Sciatic nerve (tissue), 2 donors: ENCODE data around the gene TNFAIP8L2. TPM values are rescaled to one million over a fixed set of nuclear protein-coding genes. Genes with fewer than 3 reads are reported as not detected.

Experiments used
- ATAC-seq: fragments of 200-7000 bp; cut with Tn5 transposase; one replicate; pipeline ENCODE4 v1.9.1; 2020; ENCODE audit warnings: mild to moderate bottlenecking, moderate library complexity
- DNase-seq: peaks from one replicate; pipeline ENCODE4 v3.0.0-alpha.2; 2020; ENCODE audit warnings: low spot score
- intact Hi-C: fragments of 100-400 bp; cut with DNase I; formaldehyde crosslinking; loops from one replicate; pipeline ENCODE4 v1.14.2; 2022
- total RNA-seq: library from RNA; stranded (reverse); fragmentation: NEBNext Ultra II Directional; extraction: Animal tissue kit (Norgen Biotek cat#: 25700); gene quantifications from one replicate; pipeline ENCODE4 v1.2.1, GENCODE V29; 2021
- donor health status: DM: no; HTN: no; CAD: no.
- donor health status: DM: no; HTN: no; CAD: no.

Gene TNFAIP8L2
- total RNA-seq, 1 donor from 2014 or later: 3.9 TPM

DNA sequence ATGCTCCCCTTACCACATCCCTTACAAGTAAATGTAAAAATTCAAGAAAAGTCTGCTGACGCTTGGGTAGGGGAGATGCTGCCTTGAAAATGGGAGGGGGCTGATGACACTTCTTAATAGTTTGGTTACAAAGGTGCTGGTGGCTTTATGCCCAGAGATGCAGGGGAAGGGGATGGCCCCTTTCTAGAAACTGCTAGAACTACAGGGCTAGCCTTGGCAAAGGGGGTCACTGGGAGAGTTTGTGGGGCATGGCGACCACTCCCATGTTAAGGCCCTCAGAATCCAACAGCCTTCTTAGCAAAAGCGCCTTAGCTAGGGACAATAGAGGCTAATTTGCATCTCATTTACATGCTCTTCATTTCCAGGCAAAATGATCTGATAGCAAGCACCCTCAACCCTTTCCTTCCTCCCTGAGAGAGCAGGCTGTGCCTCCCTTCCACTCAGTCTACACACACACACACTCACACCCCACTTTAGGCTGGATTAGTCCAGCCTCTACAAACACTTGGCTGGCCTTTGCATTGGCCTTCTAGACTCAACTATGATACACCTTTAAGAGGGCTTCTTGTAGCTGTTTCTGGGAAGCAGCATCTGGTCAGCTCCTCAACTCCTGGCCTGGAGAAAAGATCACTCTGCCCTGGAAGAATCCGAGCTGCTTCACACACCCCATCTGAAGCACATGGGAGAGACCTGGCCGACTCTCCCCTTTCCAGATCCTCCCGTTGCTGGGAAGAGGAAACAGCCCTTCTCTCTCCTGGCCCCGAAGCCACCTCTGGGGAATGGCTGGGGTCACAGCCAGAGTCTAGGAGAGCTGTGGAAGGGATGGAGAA lies 11.8 kb upstream of the TNFAIP8L2 start:
- ATAC-seq: no peak
- no peak for DNase-seq
- intact Hi-C loops: no loop called here

DNA sequence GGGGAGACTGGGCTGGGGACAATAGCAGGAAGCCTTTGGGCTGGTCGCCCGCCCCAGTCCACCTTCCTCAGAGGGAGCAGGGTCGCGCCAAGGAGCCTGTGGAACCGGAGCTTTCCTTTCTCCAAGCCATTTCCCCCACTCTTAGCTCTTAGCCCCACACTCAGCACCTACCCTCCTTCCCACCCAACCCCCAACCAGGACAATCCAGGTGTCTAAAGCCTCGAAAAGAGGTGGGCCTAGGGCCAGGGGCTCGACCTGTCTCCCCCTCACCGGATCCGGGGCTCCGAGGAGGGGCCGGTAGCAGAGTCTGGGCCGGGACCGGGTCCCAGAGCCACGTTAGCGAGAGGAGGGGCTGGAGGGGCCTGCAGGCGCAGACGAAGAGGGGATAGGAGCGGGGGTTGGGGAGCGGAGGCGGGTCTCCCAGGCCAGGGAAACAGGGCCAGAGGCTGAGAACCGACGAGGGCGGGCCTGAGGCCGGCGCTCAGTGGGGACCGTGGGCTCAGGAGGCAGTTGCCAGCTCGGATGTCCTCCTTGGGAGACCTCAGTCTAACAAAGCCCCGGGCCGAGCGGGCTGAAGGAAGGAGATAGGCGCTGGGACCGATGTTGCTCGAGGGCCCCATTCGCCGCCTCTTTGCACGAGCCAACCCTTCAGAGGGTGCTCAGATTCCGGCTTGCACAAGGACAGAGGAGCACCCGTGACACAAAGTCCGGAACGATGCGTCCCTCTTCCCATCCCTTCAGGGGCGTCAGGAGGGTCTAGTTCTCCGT lies 11.0 kb upstream of the TNFAIP8L2 start:
- intact Hi-C loops: no loop called here
- peak; percentile 65 for DNase-seq
- ATAC-seq: peak; percentile 23

DNA sequence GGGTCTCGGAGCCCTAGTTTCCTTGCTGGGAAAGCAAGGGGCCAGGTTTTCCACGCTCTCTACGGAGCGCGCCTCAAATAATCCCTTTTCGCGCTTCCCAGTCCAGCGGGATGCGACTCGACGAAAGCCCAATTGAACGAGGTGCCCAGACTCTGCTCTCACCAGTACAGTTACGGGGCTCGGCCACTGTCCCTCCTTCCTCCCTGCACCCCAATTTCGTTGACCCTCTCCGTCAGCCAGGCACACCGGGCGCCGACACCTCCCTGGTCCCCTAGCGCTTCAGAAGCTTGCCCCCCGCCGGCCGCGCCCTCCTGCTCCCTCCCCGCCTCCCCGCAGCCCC lies 10.4 kb upstream of the TNFAIP8L2 start:
- intact Hi-C loops: no loop called here
- no peak for DNase-seq
- peak; percentile 23 for ATAC-seq

DNA sequence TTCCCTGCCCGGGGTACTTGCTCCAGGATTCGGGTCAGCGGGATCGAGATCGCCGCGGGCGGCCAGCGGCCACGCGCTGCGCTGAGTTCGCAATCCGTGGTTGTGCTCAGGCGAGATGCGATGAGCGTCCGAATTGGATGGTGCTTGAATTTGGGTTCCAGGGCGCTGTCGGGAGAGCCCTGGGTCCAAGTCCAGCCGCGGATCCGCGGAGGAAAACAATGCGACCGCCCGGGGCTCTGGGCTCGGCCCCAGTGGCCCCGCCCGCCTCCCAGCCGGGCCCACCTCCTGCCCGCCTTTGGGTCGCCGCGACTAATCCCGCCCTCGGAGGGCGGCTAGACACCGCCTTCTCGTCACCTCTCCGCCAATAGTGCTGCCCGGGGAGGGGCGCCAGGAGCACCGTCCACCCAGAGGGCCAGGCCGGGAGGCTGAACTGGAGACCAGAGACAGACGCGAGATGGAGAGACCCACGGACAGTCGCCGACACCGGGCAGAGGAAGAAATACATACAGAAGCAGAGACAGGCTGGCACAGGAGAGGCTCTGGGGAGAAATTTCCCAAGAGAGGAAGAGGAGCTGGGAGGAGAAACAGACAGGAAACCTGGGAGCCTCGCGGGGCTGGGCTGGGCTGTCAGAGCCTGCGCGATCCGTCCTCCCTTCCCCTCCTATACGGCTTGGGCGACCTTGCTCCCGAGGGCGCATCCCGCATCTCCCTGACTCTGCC lies 9.9 kb upstream of the TNFAIP8L2 start, which contains the start of gene SEMA6C:
Gene SEMA6C (minus strand): TSS at position 220 of the 720 bp plus-strand sequence. CDS start 4,010 bp downstream, outside the sequence.
- intact Hi-C loops: no loop called here

DNA sequence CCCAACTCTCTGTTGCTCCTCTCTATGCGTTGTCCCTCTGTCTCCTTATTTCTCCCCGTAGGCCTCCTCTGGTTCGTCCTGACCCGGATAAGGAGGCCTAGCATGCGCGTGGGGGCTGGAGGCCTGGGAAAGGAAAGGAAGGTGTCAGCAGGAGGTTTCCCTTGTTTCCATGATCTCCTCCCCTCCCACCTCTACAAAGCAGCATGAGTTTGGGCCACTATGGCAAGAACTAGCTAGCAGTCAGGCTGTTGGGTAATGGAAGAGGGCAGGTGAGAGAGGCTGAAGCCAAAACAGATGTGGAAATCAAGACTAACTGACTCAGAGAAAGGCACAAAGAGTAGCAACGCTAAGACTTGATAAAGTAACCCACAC lies 9.3 kb upstream of the TNFAIP8L2 start:
- intact Hi-C loops: no loop called here
- no peak for ATAC-seq
- DNase-seq: no peak

More for the DNA sequence above, 9.9 kb upstream of the TNFAIP8L2 start, which contains the start of gene SEMA6C:
- DNase-seq (peak; percentile 97), ATAC-seq (peak; percentile 98)

DNA sequence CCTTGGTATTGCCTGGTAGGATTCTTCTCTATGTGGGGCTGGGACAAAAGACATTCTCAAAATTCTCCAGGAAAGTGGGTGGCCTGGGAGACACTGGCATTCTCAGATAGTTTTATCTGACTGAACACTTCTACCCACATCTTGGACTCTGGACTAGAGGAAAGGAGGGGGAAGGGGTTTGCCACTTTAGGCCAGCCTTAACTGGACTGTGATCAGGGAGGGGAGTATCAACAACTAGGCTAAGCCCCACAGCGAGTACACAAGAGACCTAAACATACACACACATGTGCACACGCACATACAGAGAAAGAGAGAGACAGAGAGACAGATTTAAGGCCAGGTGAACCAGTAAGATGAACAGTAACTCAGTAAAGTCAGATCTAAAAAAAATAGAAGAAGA lies 8.8 kb upstream of the TNFAIP8L2 start:
- no peak for ATAC-seq
- DNase-seq: no peak
- intact Hi-C loops: no loop called here

DNA sequence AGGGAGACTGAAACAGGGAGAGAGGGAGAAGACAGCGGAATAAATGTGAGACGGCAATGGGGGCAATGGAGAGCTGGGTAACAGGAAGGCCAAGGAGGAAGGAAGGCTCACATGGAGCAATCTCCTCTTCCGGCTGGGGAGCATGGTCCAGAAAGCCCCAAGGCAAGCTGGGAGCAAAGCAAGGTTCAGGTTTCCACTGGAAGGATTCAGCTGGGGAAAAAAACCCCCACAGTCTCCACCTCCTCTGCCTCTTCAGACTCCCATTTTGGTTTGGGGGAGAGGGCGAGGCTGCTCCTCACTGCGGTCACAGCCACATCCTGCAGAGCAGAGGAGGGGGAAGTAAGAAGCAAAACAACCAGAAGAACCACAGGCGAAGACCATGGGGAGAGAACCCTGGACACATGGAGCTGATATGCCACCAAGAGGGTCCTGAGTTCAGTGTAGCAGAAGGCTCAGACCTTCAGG lies 650 bp downstream of the TNFAIP8L2 start:
- intact Hi-C loops: no loop called here
- ATAC-seq (peak; percentile 32), DNase-seq (no peak)

DNA sequence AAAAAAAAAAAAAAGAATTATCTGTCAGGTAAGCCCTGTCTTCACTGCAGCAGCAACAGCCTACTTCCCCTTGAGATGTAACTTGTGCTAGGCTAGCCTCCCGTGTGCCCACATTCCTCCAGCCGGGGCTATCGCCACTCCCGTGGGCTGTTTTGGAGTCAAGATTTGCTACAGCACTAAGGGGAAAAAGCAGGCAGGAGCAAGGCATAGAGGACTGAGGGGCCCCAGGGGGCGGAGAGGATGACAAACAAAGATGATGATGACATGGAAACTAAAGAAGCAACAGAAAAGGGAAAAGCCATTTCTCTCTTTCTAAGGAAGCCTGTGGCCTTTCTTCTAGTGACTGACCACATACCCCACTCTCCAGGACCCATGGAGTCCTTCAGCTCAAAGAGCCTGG lies 1.9 kb downstream of the TNFAIP8L2 start:
- ATAC-seq: no peak
- no peak for DNase-seq
- intact Hi-C loops: no loop called here

DNA sequence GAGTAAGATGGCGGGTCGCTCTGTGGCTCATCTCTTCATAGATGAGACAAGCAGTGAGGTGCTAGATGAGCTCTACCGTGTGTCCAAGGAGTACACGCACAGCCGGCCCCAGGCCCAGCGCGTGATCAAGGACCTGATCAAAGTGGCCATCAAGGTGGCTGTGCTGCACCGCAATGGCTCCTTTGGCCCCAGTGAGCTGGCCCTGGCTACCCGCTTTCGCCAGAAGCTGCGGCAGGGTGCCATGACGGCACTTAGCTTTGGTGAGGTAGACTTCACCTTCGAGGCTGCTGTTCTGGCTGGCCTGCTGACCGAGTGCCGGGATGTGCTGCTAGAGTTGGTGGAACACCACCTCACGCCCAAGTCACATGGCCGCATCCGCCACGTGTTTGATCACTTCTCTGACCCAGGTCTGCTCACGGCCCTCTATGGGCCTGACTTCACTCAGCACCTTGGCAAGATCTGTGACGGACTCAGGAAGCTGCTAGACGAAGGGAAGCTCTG lies 2.4 kb downstream of the TNFAIP8L2 start:
- DNase-seq (no peak), ATAC-seq (peak; percentile 2)
- intact Hi-C loops: no loop called here

DNA sequence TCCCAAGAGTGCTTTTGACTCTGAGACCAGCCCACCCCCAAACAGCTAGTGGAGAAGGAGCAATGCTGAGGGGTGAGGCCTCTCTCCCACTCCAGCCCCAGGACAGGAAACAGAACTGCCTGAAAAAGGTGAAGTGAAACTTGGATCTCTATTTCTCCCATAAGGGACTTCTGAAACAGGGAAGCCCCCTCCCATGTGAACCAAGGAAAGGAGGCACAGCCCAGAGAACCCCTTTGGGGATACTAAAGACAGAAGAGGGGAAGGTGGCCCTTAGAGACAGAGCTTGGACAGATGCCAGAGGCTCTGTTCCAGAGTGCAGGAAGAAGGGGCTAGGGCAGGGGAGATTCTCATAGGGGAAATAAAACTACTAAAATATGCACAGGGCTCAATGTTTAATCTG lies 2.9 kb downstream of the TNFAIP8L2 start:
- DNase-seq (no peak), ATAC-seq (no peak)
- intact Hi-C loops: no loop called here

DNA sequence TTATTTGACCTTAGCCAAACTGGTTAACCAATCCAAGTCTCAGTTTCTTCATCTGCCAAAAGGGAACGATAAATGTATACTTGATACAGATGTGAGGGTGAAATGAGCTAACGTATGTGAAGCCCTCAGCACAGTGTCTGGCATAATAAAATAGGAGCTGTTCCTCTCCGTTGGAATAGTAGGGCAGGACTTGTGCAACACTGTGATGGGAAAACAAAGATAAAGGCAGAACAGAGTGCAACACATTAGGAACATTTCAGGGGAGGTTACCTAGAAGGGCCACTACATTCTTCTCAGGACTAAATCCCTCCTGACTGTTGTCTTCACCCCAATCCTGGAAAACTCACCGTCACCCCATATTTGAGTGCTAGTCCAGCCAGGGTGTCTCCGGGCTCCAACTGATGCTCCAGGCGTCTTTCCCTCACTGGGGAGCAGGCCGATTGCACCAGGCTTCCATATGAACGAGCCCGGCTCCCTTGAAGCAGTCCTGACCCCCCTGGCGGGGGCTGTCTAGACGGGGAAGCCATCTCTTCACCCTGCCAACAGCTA lies 8.4 kb downstream of the TNFAIP8L2 start:
- intact Hi-C loops: no loop called here
- DNase-seq: no peak
- ATAC-seq: peak; percentile 27

DNA sequence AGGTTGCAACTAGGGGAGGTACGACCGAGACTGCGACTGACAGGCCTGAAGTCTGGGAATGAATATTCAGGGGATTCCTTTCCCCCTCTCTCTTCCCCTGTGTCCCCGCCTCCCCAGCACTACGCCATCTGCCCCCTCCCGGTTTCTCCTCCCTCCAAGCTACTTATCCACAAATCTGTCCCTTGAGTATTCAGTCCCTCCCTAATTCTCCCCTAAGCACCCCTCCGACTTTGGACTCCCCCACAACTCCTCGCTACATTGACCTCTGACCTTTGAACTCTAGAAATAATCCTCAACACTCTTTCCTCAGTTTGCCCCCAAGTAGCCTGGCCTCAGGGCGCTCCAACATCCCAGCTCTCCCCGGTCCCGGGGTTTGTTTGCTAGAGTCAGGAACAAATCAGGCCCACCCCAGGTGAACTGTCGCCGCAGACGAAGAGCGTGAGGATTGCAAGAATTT lies 8.9 kb downstream of the TNFAIP8L2 start:
- DNase-seq: peak; percentile 77
- peak; percentile 80 for ATAC-seq
- intact Hi-C loops: no loop called here

DNA sequence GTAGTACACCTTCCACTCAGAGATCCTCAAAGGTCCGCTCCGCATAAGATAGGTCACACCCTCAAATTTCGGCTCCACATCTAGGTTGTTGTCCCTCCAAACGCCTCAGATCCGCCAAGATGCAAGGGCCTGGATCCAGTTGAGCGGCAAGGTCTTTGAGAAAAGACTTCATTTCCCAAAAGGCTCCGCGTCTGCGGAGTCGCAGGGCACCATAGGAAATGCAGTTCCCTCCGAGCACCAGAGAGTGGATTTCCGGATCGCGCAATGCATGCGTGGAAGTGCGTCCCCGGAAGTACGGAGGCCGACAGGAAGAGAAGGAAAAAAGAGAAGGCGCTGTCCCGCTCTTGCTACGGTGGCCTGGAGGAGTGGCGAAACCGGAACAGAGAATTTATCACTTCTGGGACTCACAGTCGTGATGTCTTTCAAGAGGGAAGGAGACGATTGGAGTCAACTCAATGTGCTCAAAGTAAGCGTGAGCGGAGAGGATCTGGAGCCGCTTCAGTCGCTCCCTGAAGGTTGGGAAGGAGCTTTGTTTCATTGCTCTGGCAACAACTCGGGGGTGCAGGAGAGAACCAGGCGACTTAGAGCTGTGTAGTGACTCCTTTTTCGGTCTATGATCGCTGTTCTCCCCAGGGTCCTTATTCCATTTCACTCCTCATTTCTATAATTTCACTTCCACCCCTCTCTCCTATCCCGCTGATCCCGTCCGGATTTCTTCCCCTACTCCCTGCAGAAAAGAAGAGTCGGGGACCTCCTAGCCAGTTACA lies 9.5 kb downstream of the TNFAIP8L2 start, which contains the start of the genes LYSMD1 and SCNM1:
Gene LYSMD1 (minus strand): TSS at position 165 of the 767 bp plus-strand sequence. CDS start 644 bp downstream, outside the sequence.
Gene SCNM1 (plus strand): TSS at position 407 of the 767 bp plus-strand sequence. CDS start 9 bp downstream, at position 416.
- ATAC-seq (peak; percentile 97), DNase-seq (peak; percentile 98)
- intact Hi-C loops: no loop called here

DNA sequence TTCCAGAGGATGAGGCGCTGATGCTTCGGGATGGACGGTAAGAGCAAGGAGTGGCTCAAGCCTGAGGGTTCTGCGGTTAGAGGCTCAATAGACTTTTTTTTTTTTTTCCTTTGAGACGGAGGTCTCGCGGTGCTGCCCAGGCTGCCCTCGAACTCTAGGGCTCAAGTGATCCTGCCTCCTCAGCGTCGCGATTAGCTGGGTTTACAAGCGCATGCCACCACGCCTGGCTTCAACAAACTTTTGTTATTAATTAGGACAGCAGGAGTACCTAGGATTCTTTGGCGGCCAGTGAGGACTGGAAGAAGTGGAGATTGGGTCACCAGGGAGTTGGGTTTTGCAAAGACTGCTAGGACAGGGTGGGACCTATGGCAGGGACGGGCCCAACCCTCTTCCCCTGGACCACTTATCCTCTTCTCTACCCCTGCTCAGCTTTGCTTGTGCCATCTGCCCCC lies 10.1 kb downstream of the TNFAIP8L2 start:
- DNase-seq (no peak), ATAC-seq (no peak)
- intact Hi-C loops: no loop called here

DNA sequence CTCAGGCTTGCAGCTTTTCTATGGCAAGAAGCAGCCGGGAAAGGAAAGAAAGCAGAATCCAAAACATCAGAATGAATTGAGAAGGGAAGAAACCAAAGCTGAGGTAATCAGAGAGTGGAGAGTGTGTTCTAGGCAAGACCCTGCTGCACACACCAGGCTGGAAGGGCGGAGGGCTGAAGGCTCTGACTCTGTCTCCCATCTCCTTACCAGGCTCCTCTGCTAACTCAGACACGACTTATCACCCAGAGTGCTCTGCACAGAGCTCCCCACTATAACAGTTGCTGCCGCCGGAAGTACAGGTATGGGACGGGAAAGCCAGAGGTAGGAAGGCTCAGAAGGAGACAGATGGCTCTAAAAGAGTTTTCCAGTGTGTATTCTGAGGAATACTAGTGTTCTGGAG lies 10.7 kb downstream of the TNFAIP8L2 start:
- DNase-seq (no peak), ATAC-seq (no peak)
- intact Hi-C loops: no loop called here

DNA sequence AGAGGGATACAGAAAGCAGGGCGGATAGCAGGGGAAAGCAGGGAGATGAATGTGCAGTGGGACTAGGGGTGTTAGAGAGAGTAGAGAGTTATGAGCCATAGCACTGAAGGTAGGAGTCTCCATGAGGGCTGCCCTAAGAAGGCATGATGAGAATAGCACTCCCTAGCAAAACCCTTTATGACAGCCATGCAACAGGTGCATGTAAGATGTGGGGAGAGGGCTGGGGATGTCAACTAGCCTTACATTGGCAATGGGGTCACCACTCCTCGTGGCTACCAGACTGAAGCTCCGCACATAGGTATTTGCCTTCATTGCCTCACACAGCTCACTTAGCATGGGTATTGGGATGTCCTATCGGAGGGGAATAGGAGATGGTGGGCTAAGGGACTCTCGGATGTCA lies 14.7 kb downstream of the TNFAIP8L2 start:
- no peak for ATAC-seq
- no peak for DNase-seq
- intact Hi-C loops: no loop called here

DNA sequence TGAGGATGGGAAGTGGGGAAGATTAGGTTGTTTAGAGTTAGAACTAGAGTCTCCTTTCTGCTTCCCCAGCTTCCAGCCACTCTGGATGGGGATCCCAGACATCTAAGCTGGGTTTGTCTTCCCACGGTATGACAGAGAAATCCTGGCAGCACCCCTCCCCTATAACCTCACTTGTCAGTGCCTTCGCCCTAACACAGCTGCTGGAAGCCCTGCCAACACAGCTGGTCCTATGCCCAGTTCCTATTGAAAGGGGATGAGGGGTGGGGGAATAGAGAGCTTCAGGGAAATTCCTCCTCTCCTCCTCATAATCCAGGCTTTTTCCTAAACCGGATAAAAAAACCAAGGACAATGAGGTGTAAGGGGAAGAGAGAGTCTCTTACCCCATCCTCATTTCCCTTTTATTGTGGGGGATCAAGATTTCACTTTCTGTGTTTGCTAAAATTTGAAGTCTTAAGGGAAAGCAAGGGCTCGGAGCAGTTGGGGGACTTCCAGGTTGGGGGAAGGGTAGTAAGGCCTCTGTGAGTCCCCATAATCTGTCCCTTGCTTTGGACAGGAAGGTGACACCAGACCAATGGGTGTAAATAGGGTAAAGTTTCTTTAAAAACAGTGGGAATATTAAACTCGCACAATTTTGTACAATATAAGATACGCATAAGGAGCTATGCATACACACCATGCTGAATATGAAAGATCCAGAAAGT lies 18.7 kb downstream of the TNFAIP8L2 start:
- no peak for DNase-seq
- intact Hi-C loops: no loop called here

More for the DNA sequence above, 18.7 kb downstream of the TNFAIP8L2 start:
- peak; percentile 26 for ATAC-seq
